GM10847 (cell line): Measurements from ENCODE around the gene SERINC2.

Experiments used
- POLR2A ChIP-seq: IDR thresholded peaks from 2 replicates; pipeline ENCODE4 v1.6.1; 2011; ENCODE audit not compliant: insufficient read length; ENCODE audit errors: extremely low read depth

SERINC2 gene

DNA sequence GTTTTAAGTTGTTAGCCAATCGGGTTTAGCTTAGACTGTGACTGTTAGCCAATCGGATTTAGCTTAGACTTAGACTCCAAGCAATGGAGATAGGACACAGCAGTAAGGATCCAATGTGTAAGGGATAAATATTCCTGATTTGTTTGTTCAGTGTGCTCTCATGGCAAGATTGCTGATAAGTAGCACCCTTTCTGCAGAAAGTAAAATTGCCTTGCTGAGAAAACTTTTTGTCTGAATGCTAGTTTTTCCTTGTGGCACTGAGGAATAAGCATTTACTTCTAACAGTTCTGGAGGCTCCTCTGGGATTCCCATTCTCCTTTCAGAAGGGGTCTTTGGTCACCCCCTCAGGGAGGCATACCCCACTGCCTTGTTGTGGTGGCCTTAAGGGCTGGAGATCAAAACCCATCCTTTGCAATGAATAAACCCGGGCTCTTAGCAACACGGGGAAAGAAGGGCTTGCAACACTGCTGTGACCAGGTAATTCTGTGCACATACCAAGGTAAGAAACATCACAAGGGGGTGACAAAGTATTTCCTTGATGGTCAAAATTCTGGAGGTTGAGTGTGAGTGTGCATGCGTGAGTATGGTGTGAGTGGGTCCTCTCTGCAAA lies 45.4 kb downstream of the SERINC2 start:
- no peak for TF ChIP-seq POLR2A

DNA sequence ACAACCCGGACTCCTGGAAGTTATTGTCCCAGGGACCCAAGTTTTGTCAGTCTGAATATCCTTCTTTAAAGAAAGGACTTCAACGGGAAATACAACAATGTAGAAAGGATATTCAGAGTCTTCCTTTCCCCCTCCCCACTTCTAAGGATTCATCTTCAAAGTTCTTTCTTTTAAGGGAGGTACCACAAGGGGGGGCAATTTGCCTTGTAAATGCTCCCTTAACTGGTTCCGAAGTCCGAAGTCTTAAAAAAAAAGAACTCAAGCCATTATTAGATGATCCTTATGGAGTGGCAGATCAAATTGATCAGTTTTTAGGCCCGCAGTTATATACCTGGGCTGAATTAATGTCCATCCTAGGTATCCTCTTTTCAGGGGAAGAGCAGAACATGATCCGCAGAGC lies 47.0 kb downstream of the SERINC2 start:
- no peak for TF ChIP-seq POLR2A

DNA sequence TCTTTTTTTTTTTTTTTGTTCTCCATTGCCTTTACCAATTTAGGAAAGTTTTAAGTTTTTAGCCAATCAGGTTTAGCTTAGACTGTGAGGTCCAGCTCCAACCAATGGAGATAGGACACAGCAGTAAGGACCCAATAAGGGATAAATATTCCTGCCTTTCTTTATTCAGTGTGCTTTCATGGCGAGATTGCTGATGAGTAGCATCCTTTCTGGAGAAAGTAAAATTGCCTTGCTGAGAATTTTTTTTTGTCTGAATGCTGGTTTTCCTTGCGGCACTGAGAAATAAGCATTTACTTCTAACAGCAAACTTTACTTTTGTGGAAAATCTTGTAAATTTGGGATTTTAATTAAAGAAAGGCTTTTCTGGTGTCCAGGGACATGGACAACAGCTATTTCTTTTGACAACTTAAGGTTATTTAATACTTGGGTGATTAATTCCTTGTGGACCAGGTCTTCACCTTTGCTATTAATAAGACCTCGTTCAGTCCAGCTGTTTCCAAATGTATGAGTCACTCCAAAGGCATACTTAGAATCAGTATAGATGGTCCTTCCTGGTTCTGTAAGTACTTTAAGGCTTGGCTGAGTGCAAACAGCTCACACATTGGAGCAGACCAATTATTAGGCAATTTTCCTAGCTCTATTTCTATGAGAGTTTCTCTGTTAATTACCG lies 54.1 kb downstream of the SERINC2 start:
- TF ChIP-seq POLR2A = no peak

DNA sequence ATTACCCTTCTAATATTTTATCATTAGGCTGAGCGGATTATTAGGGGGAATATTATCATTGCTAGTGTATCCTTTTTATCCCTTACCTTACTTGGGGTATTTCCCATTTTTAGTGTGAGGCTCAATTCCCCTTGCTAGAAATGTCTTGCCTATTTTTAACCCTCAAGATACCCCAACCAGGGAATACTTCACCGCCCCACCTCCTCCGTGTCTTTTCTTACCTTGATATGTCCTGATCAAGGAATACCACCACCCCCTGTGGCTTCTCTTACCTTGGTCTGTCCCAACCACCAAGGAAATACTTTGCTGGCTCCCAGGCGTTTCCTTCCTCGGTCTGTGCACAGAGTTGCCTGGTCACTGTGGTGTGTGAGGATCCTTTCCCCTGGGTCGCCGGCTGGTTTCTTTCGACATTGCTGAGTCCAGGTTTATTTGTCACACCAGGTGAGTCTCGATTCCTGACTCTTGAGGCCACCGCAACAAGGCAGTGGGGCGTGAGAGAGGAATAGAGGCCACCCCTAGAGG lies 57.8 kb downstream of the SERINC2 start:
- no peak for TF ChIP-seq POLR2A

DNA sequence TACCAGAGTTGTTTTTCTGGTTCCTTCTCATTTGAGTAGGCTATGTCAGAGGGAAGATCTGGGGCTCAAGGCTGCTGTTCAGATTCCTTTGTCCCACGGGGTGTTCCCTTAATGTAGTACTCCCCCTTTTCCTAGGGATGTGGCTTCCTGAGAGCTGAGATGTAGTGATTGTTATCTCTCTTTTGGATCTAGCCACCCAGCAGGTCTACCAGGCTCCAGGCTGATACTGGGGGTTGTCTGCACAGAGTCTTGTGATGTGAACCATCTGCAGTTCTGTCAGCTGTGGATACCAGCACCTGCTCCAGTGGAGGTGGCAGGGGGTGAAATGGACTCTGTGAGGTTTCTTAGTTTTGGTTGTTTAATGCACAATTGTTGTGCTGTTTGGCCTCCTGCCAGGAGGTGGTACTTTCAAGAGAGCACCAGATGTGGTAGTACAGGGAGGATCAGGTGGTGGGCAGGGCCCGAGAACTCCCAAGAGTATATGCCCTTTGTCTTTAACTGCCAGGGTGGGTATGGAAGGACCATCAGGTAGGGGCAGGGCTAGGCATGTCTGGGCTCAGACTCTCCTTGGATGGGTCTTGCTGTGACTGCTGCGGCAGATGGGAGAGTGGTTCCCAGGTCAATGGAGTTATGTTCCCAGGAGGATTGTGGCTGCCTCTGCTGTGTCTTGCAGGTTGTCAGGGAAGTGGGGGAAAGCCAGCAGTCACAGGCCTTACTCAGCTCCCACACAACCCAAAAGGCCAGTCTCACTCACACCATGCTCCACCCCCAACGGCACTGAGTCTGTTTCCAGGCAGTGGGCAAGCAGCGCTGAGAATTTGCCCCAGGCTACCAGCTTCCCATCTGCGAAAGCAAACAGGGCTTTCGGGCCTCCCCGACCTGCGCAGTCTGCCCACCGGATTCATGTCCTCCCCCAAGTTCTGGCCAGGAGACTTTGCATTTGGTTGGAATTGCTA lies 64.2 kb downstream of the SERINC2 start:
- no peak for TF ChIP-seq POLR2A

DNA sequence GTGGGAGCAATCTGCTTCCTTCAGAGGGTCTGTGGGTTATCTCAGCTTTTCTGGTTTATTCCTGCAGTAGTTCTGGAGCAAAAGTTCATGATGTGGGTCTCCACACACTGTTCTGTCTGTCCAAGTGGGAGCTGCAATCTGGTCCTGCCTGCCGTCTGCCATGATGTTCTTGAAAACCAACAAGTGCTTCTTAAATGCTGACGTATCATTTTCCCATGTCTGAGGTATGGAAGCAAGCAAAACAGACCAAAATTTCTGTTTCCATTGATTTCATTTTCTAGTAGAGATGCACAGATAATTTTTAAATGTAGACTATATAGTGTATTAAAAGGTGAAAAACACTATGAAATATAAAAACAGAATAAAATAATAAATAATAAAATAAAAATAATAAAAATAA lies 65.2 kb downstream of the SERINC2 start:
- TF ChIP-seq POLR2A = no peak

DNA sequence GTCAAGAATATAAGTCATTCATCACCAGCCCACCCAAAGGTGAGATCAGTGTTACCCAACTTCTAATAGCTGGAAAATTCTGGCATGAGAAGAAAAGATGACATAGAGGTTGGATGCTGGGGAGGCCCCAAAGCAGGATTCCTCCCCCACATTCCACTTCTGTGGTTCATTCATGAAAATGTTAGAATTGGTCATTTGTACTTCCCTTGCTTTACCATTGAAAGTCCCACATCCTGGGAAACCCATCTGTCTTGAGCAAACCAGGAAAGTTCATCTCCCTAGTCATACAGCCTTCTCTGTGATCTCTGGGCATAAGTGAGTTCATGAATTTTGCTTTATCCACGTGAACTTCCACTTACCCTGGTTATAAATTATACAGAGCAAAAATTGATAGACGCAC lies 66.8 kb downstream of the SERINC2 start:
- TF ChIP-seq POLR2A = no peak

DNA sequence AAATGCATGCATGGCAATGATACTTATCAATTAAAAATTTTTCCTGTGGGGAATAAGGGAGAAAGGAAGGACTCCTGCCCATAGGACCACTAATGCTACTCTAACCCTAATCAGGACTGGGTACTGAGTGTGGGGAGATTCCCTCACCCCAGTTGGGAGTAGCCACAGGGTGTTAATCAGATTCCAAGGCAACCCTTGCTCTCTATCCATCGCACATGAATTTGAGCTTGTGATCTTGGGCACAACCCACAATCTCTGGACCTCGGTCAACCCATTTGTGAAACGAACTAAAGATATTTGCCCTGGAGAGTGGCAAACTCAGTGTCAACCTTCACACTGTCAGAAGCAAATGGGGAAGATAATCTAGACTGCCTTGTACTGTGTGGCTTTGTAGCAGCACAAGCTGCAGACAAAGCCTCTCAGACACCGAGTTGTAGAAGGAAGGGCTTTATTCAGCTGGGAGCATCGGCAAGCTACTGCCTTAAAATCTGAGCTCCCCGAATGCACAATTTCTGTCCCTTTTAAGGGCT lies 69.5 kb downstream of the SERINC2 start:
- TF ChIP-seq POLR2A = no peak

DNA sequence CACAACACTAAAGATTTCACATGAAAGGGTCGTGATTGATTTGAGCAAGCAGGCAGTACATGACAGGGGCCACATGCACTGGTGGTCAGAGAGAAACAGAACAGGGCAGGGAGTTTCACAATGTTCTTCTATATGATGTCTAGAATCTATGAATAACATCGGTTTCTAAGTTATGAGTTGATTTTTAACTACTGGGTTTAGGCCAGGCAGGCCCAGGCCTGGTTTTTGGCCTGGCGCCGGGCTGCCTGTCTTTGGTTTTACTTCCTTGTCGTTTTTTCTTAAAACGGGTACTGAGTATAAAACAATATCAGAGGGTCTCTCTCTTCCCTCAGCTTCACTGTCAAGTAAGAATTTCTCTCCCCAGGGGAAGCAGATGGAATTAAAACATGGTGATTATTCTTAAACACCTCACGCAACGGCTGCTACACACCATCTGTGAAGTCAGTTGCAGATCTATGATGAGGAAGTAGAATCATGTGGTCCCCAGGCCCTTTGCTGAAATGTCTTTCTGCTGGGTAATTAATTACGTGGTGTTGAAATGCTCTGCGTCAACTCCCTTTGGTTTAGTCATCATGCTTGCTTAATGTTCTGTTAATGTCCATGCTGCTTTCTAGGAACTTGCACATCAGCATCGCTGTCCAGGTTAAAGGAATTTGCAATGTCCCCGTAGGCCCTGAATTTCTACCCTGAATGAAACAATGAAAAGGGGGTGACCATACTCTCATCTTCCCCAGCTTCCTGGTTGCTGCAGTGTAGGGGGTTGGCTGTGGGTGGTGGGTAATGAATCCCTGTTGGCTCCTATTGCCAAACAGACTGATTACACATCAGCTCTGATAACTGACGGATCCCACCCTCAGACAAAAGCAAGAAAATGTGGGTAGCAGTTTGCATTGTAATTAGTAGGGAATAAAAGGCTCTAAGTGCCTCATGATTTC lies 70.3 kb downstream of the SERINC2 start:
- TF ChIP-seq POLR2A = no peak
